Fibroblast of lung (primary cell): ENCODE results near the gene DCPS.

Experiments
- CTCF ChIP-seq, 2 donors: IDR thresholded peaks in 1 of 2; conservative IDR thresholded peaks in 1 of 2; 1 replicate in 1 of 2; 2 replicates in 1 of 2; pipeline ENCODE4 v1.5.1; 2011 to 2012; ENCODE audit warnings: low read length in 2 of 2, control low read depth in 1 of 2, inconsistent platforms in 1 of 2, low read depth in 1 of 2, mild to moderate bottlenecking in 1 of 2
- EZH2 ChIP-seq: IDR thresholded peaks from 2 replicates; pipeline ENCODE4 v1.5.1; 2012; ENCODE audit warnings: low read length, control low read depth, mild to moderate bottlenecking; ENCODE audit errors: missing control alignments

DNA sequence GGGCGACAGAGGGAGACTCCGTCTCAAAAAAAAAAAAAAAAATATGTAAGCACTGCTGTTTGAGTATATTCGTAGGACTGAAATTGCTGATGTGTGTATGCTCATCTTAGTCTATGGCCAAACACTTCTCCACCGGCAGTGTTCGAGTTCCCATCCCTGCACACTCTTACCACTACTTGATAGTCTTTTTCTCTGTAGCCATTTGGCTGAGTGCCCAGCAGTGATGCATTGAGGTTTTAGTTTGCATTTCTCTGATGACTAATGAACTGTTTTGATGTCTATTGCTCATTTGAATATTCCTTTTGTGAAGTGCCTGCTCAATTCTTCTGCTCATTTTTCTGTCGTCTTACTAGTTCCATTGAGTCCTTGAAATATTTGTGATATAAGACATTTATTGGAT, 19.0 kb upstream of the DCPS start:
- TF ChIP-seq CTCF (conservative IDR thresholded peaks at IDR 0.05 in 1 of 2, IDR thresholded peaks at IDR 0.05 in 1 of 2; ENCODE audit: low read depth in 1 of 2, low read length in 2 of 2) (no peak), EZH2 (no peak)
